Measurements from ENCODE around the gene CD70. TPM values are rescaled to one million over a fixed set of nuclear protein-coding genes. Genes with fewer than 3 reads are reported as not detected.
A peak's percentile ranks its signal among the peaks of the same experiment; 100 is the strongest.
"Not testable (repeated sequence)": the region's sequence is repeated elsewhere in the genome, so short reads cannot be mapped to it uniquely, and the experiment has no call there.

Gene CD70
- total RNA-seq, 1 donor, result not detected

DNA sequence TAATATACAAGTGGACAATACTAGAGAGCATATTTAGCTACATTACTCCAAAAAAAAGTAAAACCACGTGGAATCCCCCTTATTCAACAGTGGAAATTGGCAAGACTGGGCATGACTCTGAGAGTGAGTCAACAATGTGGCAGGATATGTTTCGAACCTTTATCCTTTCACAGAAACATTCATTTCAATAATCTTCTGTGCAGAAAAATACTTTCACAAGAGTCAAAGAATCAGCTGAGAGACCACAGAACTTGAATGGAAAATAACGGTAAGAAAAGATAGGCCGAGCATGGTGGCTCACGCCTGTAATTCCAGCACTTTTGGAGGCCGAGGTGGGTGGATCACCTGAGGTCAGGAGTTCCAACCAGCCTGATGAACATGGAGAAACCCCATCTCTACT is 25.1 kb upstream of the CD70 start:
- TF ChIP-seq, protein P1, sequence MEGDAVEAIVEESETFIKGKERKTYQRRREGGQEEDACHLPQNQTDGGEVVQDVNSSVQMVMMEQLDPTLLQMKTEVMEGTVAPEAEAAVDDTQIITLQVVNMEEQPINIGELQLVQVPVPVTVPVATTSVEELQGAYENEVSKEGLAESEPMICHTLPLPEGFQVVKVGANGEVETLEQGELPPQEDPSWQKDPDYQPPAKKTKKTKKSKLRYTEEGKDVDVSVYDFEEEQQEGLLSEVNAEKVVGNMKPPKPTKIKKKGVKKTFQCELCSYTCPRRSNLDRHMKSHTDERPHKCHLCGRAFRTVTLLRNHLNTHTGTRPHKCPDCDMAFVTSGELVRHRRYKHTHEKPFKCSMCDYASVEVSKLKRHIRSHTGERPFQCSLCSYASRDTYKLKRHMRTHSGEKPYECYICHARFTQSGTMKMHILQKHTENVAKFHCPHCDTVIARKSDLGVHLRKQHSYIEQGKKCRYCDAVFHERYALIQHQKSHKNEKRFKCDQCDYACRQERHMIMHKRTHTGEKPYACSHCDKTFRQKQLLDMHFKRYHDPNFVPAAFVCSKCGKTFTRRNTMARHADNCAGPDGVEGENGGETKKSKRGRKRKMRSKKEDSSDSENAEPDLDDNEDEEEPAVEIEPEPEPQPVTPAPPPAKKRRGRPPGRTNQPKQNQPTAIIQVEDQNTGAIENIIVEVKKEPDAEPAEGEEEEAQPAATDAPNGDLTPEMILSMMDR (IDR thresholded peaks at IDR 0.05; ENCODE audit: insufficient read depth, low read depth, low read length), result no peak
- no peak for DNase-seq (ENCODE audit: low read depth)

DNA sequence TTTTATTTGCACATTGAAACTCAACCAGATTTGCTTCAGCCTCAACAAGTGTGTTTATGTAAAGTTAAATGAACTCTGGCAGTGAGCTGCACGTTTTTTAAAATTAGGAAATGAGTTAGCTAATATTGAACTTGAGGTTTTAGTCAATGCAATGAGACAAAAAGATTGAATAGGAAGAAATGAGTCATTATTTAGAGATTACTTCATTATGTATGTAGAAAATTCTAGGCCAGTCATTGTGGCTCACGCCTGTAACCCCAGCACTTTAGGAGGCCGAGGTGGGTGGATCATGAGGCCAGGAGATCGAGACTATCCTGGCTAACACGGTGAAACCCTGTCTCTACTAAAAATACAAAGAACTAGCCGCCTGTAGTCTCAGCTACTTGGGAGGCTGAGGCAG is 22.8 kb upstream of the CD70 start:
- no peak overlapping the region for H3K4me3 ChIP-seq (ENCODE audit: low read depth, low read length)
- TF ChIP-seq, protein P1 (IDR thresholded peaks at IDR 0.05; ENCODE audit: insufficient read depth, low read depth, low read length), result no peak
- no peak for DNase-seq (ENCODE audit: low read depth)

More for the DNA sequence above, 25.1 kb upstream of the CD70 start:
- H3K4me3 ChIP-seq (ENCODE audit: low read depth, low read length), result no peak overlapping the region

DNA sequence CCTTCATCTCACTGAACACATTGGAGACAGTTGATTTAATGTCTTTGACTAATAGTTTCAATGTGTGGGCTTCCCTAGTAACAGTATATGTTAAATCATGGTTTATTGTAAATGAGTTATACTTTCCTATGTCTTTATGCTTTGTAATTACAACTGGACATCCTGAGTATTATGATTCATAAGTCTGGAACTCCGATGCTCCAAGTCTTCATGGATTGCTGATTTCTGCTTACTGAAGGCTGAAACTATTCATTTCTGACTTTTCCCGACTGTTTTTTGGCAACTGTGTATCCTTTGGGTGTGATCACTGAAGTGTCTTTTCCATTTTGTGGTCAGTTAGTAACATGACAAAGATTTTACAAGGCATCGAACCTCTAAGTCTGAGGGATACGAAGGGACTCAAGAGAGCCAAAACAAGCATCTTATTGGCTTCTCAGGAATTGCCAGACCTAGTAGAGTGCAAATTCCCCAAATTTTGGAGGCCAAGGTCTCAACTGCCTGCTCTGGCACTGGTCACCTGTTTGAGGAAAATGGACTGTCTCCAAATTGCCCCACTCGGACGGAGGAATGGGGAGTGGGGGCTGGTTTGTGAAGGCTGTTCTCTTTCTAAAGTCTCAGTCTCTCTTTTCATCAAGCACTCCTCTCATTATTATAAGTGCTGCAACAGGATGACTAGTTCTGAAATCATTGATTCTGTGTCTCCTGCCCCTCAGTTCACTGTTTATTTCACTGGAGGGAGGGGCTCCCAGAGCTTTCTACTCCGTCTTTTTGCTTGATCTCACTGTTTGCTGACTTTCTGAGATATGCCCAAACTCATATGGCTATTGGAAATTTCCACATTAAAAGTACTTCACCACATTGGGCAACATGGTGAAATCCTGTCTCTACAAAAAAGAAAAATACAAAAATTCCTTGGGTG is 20.2 kb upstream of the CD70 start:
- TF ChIP-seq, protein P1 (IDR thresholded peaks at IDR 0.05; ENCODE audit: insufficient read depth, low read depth, low read length), result no peak
- no peak overlapping the region for H3K4me3 ChIP-seq (ENCODE audit: low read depth, low read length)
- peak; percentile 2 for DNase-seq (ENCODE audit: low read depth)

DNA sequence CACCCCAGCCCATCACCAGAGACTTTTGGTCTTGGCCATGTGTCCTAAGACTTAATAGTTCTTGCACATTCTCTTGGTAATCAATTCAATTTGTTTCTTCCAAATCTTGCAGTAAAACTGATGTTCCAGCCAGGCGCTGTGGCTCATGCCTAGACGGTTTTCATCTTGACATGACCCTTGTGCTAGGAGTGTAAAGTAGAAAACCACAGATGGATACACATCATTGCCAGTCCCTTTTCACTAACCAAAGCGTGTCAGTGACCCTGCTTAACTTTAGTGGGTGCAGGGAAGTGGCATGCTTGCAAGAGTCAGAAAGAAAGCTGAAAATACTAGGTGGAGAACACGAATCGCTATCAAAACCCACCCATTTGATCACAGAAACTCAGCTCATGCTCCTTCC is 18.0 kb upstream of the CD70 start:
- TF ChIP-seq, protein P1 (IDR thresholded peaks at IDR 0.05; ENCODE audit: insufficient read depth, low read depth, low read length), result no peak
- no peak overlapping the region for H3K4me3 ChIP-seq (ENCODE audit: low read depth, low read length)
- DNase-seq (ENCODE audit: low read depth), result no peak

DNA sequence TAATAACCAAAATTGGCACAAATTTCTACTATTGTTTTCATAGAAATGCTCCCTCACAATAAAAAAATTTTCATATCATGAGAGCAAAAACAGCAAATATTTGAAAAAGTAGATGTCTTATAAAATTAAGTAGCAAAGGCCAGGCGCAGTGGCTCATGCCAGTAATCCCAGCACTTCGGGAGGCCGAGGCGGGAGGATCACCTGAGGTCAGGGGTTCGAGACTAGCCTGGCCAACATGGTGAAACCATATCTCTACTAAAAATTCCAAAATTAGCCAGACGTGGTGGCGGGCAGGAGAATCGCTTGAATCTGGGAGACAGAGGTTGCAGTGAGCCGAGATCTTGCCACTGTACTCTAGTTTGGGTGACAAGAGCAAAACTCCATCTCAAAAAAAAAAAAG is 17.2 kb upstream of the CD70 start:
- H3K4me3 ChIP-seq (ENCODE audit: low read depth, low read length); DNase-seq (ENCODE audit: low read depth): not testable (repeated sequence)

DNA sequence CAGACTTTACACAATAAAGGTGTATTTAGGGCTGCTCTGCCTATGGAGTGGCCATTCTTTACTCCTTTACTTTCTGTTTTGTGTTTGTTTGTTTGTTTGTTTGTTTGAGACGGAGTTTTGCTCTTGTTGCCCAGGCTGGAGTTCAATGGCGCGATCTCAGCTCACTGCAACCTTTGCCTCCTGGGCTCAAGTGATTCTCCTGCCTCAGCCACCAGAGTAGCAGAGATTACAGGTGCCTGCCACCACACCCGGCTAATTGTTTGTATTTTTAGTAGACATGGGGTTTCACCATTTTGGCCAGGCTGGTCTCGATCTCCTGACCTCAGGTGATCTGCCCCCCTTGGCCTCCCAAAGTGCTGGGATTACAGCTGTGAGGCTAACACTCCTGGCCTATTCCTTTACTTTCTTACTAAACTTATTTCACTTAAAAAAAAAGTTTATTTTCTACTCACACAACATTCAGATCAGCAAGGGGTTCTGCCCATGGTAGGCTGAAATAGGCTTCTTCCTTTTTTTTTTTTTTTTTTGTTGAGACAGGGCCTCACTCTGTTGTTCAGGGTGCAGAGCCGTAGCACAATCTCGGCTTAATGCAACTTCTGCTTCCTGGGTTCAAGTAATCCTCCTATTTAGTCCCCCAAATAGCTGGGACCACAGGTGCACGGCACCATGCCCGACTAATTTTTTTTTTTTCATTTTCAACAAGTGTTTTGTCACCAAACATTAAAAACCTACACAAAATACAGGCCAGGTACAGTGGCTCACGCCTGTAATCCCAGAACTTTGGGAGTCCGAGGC is 15.5 kb upstream of the CD70 start:
- not testable (repeated sequence) for DNase-seq (ENCODE audit: low read depth); H3K4me3 ChIP-seq (ENCODE audit: low read depth, low read length)

DNA sequence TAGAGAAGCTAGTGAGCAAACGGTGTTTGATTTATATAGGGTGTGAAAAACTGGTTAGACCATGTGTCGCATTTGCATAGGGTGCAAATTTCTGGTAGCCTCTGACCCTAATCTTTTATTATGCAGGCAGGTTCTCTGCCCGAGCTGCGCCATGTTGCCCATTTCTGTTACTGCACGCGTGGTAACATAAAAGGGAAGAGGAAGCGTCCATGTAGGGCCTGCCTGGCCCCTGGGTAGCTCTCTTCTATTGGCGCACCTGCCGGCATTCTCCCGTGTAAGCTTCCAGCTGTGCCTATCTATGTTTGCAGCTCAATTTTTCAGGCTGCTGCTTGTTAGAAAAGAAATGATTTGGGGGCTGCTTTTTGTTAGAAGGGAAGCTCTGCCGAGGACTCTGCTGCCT is 14.0 kb upstream of the CD70 start:
- no peak for DNase-seq (ENCODE audit: low read depth)
- TF ChIP-seq, protein P1 (IDR thresholded peaks at IDR 0.05; ENCODE audit: insufficient read depth, low read depth, low read length), result no peak
- H3K4me3 ChIP-seq (ENCODE audit: low read depth, low read length), result no peak overlapping the region

All from fibroblast of villous mesenchyme (primary cell).